Measurements from ENCODE around the gene TAS1R1.

Gene TAS1R1

DNA sequence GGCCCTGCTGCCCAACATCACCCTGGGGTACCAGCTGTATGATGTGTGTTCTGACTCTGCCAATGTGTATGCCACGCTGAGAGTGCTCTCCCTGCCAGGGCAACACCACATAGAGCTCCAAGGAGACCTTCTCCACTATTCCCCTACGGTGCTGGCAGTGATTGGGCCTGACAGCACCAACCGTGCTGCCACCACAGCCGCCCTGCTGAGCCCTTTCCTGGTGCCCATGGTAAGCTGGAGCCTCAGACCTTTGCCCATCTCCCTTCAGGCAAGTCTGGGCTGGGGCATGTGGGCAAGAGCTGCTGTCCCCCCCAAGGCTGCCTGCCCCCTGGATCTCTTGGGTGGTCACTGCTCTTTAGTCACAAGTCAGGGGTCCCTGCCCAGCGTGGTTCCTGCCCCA is 15.9 kb downstream of the TAS1R1 start:
- Histone ChIP-seq H3K9me2 (replicated peaks; ENCODE audit: control insufficient read depth, low read length) (no peaks in the 10 kb centered on the region), H3K27ac (ENCODE audit: low read depth, low read length) (no peak overlapping the region)
- TF ChIP-seq, protein P1, sequence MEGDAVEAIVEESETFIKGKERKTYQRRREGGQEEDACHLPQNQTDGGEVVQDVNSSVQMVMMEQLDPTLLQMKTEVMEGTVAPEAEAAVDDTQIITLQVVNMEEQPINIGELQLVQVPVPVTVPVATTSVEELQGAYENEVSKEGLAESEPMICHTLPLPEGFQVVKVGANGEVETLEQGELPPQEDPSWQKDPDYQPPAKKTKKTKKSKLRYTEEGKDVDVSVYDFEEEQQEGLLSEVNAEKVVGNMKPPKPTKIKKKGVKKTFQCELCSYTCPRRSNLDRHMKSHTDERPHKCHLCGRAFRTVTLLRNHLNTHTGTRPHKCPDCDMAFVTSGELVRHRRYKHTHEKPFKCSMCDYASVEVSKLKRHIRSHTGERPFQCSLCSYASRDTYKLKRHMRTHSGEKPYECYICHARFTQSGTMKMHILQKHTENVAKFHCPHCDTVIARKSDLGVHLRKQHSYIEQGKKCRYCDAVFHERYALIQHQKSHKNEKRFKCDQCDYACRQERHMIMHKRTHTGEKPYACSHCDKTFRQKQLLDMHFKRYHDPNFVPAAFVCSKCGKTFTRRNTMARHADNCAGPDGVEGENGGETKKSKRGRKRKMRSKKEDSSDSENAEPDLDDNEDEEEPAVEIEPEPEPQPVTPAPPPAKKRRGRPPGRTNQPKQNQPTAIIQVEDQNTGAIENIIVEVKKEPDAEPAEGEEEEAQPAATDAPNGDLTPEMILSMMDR (IDR thresholded peaks at IDR 0.05; ENCODE audit: low read depth, low read length, poor library complexity, severe bottlenecking): no peak
- no peak for TF ChIP-seq EZH2phosphoT487 (IDR thresholded peaks at IDR 0.05; ENCODE audit: borderline replicate concordance, low read length)

DNA sequence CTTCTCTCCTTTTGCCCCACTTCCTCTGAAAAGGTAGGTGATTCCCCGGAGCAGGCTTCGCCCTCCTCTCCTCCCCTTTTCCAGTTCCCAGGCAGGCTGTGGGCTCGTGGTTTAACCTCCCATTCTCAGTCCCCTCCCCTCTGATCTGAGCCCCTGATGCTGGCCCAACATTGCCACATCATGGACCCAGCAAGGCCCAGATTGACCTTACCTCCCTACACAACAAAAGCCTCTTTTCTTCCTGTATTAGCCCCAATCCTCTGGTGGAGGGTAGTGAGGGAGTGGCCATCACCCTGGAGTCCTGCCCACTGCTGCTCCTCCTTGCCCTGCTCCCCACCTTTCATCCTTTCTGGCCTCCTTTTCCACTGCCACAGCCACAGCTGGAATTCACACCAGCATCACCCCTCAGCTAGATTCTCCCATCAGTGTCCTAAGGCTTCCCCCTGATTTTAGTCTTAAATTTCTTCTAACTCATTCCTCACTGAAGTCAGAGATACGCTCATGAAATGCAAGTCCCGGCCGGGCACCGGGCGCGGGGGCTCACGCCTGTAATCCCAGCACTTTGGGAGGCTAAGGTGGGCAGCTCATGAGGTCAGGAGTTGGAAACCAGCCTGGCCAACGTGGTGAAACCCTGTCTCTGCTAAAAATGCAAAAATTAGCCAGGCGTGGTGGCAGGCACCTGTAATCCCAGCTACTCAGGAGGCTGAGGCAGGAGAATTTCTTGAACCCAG is 17.7 kb downstream of the TAS1R1 start:
- TF ChIP-seq EZH2phosphoT487 (IDR thresholded peaks at IDR 0.05; ENCODE audit: borderline replicate concordance, low read length): no peak
- TF ChIP-seq, protein P1 (IDR thresholded peaks at IDR 0.05; ENCODE audit: low read depth, low read length, poor library complexity, severe bottlenecking): no peak
- Histone ChIP-seq H3K4me2 (ENCODE audit: low read length) (no peak overlapping the region), H3F3A (ENCODE audit: control insufficient read depth, insufficient read depth) (no peaks in the 10 kb centered on the region), H3K9me2 (replicated peaks; ENCODE audit: control insufficient read depth, low read length) (no peaks in the 10 kb centered on the region), H3K27me3 (ENCODE audit: control insufficient read depth, low read length) (no peaks in the 10 kb centered on the region), H3K4me3 (ENCODE audit: low read length) (no peak overlapping the region), H3K4me1 (ENCODE audit: control insufficient read depth, low read length) (peaks cover 10% of the 10 kb centered on the region; the same call in 1 of the 2 replicates), H3K9me3 (ENCODE audit: control insufficient read depth, insufficient read depth, low read length) (no peaks in the 10 kb centered on the region), H4K20me1 (ENCODE audit: control insufficient read depth, insufficient read depth, low read depth, low read length) (no peaks in the 10 kb centered on the region), H3K27ac (ENCODE audit: low read depth, low read length) (no peak overlapping the region), H3K36me3 (ENCODE audit: control insufficient read depth, low read length) (no peaks in the 10 kb centered on the region), H3K79me2 (ENCODE audit: control insufficient read depth, low read length) (no peaks in the 10 kb centered on the region)

More for the DNA sequence above, 15.9 kb downstream of the TAS1R1 start:
- Histone ChIP-seq H3F3A (ENCODE audit: control insufficient read depth, insufficient read depth) (no peaks in the 10 kb centered on the region), H3K4me2 (ENCODE audit: low read length) (no peak overlapping the region), H3K9me3 (ENCODE audit: control insufficient read depth, insufficient read depth, low read length) (no peaks in the 10 kb centered on the region), H4K20me1 (ENCODE audit: control insufficient read depth, insufficient read depth, low read depth, low read length) (no peaks in the 10 kb centered on the region), H3K27me3 (ENCODE audit: control insufficient read depth, low read length) (no peaks in the 10 kb centered on the region), H3K4me3 (ENCODE audit: low read length) (no peak overlapping the region), H3K4me1 (ENCODE audit: control insufficient read depth, low read length) (peaks cover 10% of the 10 kb centered on the region; the same call in 1 of the 2 replicates), H3K36me3 (ENCODE audit: control insufficient read depth, low read length) (no peaks in the 10 kb centered on the region), H3K79me2 (ENCODE audit: control insufficient read depth, low read length) (no peaks in the 10 kb centered on the region)

DNA sequence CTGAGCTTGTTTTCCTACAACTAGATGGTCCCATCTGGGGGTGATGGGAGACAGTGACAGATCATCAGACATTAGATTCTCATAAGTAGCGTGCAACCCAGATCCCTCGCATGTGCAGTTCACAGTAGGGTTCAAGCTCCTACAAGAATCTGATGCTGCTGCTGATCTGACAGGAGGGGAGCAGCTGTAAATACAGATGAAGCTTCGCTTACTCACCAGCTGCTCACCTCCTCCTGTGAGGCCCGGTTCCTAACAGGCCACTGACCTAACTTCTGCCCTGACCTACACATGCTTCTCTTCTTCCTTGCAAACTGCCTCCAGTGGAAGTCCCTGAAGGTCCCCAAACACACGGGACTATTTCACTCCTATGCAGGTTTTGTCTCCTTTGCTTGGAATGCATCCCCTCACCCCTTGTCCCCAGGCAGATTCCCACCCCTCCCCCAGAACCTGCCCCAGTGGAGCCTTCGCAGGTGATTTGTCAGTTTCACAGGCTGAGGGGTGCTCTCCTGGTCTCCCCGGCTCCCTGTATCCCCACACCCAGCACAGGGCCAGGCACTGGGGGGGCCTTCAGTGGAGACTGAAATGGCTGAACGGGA is 19.0 kb downstream of the TAS1R1 start:
- Histone ChIP-seq H3K4me3 (ENCODE audit: low read length) (no peak overlapping the region), H3K79me2 (ENCODE audit: control insufficient read depth, low read length) (no peaks in the 10 kb centered on the region), H3K27me3 (ENCODE audit: control insufficient read depth, low read length) (no peaks in the 10 kb centered on the region), H3K27ac (ENCODE audit: low read depth, low read length) (no peak overlapping the region), H3K9me3 (ENCODE audit: control insufficient read depth, insufficient read depth, low read length) (no peaks in the 10 kb centered on the region), H3K4me2 (ENCODE audit: low read length) (no peak overlapping the region), H4K20me1 (ENCODE audit: control insufficient read depth, insufficient read depth, low read depth, low read length) (no peaks in the 10 kb centered on the region), H3K36me3 (ENCODE audit: control insufficient read depth, low read length) (no peaks in the 10 kb centered on the region), H3K4me1 (ENCODE audit: control insufficient read depth, low read length) (peaks cover 10% of the 10 kb centered on the region), H3K9me2 (replicated peaks; ENCODE audit: control insufficient read depth, low read length) (no peaks in the 10 kb centered on the region), H3F3A (ENCODE audit: control insufficient read depth, insufficient read depth) (no peaks in the 10 kb centered on the region)
- no peak for TF ChIP-seq EZH2phosphoT487 (IDR thresholded peaks at IDR 0.05; ENCODE audit: borderline replicate concordance, low read length)
- TF ChIP-seq, protein P1 (IDR thresholded peaks at IDR 0.05; ENCODE audit: low read depth, low read length, poor library complexity, severe bottlenecking): no peak
